GM18498 (cell line): ENCODE measurements around the gene CDC40.
"Not testable (repeated sequence)": the region's sequence is repeated elsewhere in the genome, so short reads cannot be mapped to it uniquely, and the experiment has no call there.

Source experiments
- ATAC-seq: cut with Tn5 transposase; IDR thresholded peaks from one replicate; pipeline ENCODE4 v1.9.1; 2021; ENCODE audit warnings: mild to moderate bottlenecking, moderate library complexity; ENCODE audit not compliant: unreplicated experiment

The CDC40 gene

DNA sequence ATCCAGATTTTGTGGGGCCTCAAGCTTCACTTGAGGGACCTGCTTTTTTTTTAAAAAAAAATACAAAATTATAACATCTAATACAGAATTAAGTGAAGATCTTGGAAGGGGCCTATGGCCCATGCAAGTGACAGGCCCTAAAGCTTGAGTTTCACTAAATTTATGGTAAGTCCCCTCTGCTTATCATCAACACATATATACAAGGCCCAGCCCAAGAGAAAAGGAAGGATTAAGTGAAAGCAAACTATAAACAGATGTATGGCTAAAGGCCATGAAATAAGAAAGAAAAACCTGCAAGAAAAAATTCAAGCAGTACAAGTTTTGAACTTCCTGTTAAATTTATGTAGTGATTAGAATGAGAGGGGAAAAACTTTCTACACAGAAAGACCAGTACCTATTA, 86.8 kb downstream of the CDC40 start:
- ATAC-seq, result no peak

DNA sequence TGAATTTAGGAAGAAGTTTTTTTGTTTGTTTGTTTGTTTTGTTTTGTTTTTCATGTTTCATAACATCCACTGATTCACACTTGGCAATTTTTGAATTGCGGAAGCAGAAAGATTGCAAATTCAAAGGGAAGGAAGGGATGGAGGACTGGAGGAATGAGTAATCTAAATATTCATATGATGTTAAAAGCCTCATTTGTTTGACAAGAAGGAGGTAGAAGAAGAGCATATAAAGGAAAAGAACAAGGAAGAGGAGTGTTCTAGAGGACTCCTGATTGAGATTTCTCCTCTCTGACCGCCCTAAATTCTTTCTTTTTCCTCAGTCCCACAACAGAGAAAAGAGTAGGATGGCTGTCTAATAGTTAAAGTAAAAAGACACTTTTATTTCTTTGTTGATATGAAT, 89.4 kb downstream of the CDC40 start:
- ATAC-seq, result no peak

DNA sequence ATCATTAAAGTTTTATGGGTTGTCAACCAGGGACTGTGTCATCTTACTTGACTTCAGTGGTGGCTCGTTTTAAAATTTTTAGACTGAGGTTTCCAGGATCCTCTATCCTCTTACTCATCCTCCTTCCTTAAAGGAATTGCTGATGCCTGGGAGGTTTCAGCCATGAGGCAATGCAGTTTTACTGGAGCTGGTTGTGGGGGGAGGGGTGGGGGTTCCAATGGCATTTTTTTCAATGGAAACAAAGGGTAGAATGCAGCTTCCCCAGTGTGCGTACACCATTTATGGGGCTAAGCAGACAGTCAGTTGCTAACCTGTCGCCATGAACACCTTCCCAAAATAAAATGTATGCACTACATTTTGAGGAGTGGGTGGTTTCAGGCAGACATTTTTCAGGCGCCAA, 89.9 kb downstream of the CDC40 start:
- ATAC-seq, result no peak

DNA sequence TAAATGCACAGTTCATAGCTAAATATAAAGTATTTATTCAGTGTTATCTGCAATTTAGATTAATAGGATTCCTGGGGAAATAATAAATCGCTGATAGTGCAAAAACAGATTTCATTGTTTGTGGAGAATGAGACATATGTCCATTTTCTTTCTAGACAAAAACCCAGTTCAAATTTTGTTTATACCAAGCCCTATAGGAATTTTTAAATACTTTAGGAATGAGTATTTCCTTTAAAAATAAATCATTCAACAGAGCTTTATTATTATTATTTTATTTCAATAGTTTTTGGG, 91.5 kb downstream of the CDC40 start:
- ATAC-seq, result no peak

DNA sequence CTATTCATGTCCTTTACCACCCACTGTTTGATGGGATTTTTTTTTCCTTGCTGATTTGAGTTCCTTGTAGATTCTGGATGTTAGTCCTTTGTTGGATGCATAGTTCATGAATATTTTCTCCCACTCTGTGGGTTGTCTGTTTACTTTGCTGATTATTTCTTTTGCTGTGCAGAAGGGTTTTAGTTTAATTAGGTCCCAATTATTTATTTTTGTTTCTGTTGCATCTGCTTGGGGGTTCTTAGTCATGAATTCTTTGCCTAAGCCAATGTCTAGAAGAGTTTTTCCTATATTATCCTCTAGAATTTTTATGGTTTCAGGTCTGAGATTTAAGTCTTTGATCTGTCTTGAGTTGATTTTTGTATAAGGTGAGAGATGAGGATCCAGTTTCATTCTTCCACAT, 92.6 kb downstream of the CDC40 start:
- ATAC-seq, result not testable (repeated sequence)

DNA sequence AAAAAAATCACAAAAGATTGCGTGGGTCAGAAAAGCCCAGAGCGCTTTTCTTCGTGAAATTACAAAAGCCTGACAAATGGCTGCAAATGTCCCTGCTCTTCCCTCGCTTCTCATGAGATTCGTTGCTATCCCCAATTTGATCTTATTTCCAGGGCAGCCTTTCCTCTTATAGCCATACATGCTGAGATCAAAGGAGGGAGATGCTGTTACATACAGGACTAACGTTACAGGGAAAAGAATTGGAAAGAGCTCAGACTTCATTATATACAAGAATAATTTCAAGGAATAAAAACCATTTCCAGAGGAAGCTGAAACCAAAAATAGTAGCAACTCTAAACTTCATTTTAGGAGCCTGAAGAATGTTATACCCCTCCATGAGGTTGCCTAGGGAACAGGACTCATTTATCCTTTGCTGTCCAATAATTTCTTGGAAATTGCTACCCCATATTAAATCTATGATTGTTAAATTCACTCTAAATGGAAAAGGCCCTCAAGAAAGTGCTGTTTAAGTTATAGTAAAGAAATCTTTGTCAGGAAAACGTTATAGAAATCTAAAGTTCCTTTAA, 97.0 kb downstream of the CDC40 start:
- ATAC-seq, result no peak
